Epithelial cell of proximal tubule (primary cell): Measurements from ENCODE around the gene CDC14A. TPM values are rescaled to one million over a fixed set of nuclear protein-coding genes. Genes with fewer than 3 reads are reported as not detected.

Source experiments
- DNase-seq: peaks from one replicate; pipeline ENCODE4 v3.0.0-alpha.2; 2011; ENCODE audit warnings: low read depth
- H3K4me3 ChIP-seq: 2 replicates; pipeline ENCODE4 v1.5.1; 2011; ENCODE audit warnings: low read depth, mild to moderate bottlenecking, low read length
- total RNA-seq: library from RNA; depleted of rRNA; stranded (reverse); fragments of >200 nt; gene quantifications from 2 replicates; pipeline ENCODE4 v1.2.3, GENCODE V29; 2015
- TF ChIP-seq, protein P1 (sequence below): conservative IDR thresholded peaks from 2 replicates; pipeline ENCODE4 v1.5.1; 2012; ENCODE audit warnings: low read depth, mild to moderate bottlenecking, low read length

The CDC14A gene
- total RNA-seq, 1 donor from 2014 or later = 7.4 TPM

DNA sequence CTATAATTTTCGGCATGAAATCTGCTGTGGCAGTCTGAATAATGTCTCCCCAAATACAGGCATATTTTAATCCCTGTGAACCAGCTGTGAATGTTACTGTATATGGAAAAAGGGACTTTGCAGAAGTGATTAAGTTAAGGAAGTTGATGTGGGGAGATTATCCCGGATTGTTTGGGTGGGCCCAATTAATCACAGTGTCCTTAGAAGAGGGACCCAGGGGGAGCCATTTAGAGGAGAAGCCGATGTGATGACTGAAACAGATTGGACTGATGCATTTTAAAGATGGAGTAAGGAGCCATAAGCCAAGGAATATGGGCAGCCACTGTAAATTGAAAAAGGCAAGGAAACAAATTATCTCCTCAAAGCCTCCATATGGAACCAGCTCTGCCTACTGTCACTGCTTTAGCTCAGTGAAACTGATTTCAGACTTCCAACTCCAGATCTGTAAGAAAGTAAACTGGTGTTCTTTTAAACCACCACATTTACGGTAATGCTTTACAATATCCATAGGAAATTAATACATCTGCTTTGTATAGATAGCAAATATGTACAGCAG lies 124.5 kb downstream of the CDC14A start:
- TF ChIP-seq, protein P1, sequence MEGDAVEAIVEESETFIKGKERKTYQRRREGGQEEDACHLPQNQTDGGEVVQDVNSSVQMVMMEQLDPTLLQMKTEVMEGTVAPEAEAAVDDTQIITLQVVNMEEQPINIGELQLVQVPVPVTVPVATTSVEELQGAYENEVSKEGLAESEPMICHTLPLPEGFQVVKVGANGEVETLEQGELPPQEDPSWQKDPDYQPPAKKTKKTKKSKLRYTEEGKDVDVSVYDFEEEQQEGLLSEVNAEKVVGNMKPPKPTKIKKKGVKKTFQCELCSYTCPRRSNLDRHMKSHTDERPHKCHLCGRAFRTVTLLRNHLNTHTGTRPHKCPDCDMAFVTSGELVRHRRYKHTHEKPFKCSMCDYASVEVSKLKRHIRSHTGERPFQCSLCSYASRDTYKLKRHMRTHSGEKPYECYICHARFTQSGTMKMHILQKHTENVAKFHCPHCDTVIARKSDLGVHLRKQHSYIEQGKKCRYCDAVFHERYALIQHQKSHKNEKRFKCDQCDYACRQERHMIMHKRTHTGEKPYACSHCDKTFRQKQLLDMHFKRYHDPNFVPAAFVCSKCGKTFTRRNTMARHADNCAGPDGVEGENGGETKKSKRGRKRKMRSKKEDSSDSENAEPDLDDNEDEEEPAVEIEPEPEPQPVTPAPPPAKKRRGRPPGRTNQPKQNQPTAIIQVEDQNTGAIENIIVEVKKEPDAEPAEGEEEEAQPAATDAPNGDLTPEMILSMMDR = no peak
- H3K4me3 ChIP-seq = no peak overlapping the region
- DNase-seq = no peak

DNA sequence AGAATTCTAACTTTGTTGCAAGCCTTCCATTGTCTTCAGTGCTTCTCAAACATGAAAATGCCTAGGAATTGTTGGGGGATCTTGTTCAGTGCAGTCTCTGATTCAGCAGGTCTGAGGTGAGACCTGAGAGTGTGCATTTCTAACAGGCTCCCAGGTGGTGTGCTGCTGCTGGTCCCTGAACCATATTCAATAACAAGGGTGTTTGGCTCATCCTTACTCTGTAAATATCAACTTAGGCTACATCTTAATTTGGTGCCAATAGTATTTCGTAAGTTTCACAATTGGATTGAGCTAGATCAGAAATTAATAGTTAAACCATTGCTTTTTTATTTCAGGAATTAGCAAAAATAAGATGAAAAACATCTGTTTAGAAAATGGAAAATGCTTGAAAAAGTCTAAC lies 126.5 kb downstream of the CDC14A start:
- TF ChIP-seq, protein P1 = no peak
- no peak for DNase-seq
- no peak overlapping the region for H3K4me3 ChIP-seq

DNA sequence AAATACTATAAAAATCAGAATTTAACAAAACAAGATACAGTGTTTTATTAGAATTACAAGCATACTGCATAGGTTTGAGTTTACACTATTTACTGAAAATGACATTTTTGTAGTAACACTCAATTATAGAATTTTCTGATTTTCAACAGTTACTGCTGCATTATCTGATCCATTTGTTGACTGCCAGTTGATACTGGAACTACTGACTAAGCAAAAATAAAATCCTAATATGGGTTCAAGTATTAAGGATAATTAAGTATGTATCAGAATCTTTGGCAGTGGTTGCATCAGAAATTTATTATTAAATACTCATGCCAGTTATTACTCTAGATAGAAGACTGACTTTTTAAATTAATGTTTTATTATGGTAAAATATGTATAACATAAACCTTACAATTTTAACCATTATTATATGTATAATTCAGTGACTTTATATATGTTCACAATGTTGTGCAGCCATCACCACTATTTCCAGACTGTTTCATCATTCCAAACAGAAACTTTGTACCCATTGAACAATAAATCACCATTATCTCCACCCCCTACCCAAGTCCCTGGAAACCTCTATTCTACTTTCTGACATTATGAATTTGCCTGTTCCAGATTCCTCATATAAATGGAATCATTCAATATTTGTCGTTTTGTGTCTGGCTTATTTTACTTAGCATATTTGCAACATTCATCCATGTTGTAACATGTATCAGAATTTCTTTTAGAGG lies 127.5 kb downstream of the CDC14A start:
- no peak for DNase-seq
- no peak overlapping the region for H3K4me3 ChIP-seq
- TF ChIP-seq, protein P1 = no peak

DNA sequence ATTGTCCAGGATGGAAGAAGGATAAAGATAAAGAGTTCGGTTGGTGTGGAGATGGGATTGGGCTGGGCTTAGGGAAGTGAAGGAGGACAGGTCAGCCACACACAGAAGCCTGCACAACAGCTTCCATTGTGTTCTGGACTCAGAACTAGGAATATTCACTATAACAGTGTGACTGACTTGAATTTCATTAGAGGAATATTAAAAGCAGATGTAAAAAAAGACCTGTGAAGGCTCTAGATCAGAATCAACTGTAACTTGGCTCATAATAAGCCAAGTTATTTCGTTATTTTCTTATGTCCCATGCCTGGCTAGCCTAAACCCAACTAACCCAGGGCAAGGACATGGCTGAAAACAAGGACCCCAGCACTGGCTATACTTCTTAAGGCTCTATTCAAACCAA lies 129.0 kb downstream of the CDC14A start:
- DNase-seq = no peak
- TF ChIP-seq, protein P1 = no peak
- no peak overlapping the region for H3K4me3 ChIP-seq

DNA sequence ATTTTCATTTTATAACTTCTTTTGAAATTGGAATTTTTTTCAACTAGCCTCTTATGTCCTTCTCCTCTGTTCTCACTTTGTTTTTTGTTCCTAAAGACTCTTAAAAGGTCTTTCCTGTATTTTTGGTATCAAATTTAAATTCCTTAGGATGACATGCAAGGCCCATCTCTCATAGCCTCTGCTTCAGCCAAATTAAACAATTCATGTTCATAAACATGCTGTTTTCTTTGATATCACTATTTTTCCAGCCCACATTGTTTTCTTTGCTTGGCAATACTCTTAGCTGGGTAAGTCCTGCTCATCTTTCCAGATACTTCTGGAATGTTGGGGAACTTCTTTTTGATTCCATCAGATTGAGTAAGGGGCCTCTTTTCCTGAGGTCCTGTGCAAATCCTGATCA lies 129.9 kb downstream of the CDC14A start:
- no peak overlapping the region for H3K4me3 ChIP-seq
- TF ChIP-seq, protein P1 = no peak

DNA sequence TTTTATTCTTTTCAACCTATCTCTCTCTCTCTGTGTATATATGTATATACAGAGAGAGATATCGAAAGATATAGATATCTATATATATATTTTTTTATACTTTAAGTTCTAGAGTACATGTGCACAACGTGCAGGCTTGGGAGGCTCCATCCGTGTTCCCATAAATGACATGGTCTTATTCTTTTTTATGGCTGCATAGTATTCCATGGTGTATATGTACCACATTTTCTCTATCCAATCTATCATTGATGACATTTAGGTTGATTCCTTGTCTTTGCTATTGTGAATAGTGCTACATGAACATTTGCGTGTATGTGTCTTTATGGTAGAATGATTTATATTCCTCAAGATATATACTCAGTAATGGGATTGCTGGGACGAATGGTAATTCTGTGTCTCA lies 130.4 kb downstream of the CDC14A start:
- no peak overlapping the region for H3K4me3 ChIP-seq
- DNase-seq = no peak
- TF ChIP-seq, protein P1 = no peak

More for the DNA sequence above, 129.9 kb downstream of the CDC14A start:
- no peak for DNase-seq

DNA sequence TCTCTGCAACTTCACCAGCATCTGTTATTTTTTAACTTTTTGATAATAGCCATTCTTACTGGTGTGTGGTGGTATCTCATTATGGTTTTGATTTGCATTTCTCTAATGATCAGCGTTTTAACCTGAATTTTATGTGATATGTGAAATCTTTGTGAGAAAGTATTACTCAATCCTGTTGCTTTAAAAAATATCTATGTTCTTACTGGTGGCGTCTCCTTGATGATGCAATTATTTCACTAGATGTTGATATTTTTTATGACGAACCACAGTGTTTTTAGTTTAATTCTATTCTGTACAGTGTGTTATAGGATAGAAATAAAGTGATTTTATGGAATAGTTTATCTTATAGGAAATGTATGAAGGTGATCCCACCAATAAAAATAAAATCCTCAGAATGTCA lies 130.9 kb downstream of the CDC14A start:
- no peak overlapping the region for H3K4me3 ChIP-seq
- no peak for DNase-seq
- TF ChIP-seq, protein P1 = no peak
